ENCODE measurements around the gene RRP8. TPM values are rescaled to one million over a fixed set of nuclear protein-coding genes. Genes with fewer than 3 reads are reported as not detected.
A peak's percentile ranks its signal among the peaks of the same experiment; 100 is the strongest.

Gene RRP8
- polyA plus RNA-seq, 4 donors, result 15.9 to 28.4 (median 21.2) TPM

- peaks cover 9 to 61% (median 14%) of the 10 kb centered on the region in 3 donors for H3K36me3 ChIP-seq (ENCODE audit: control insufficient read depth in 3 of 3, insufficient read depth in 2 of 3, low read depth in 1 of 3, low read length in 3 of 3)
Observed at GRCh38 chr11:6611092-6611962, 7.9 kb upstream of the RRP8 start.

GRCh38 chr11:6610591-6610990 lies 7.2 kb upstream of the RRP8 start:
- 86 to 88% (median 87%) methylated on average over 6 of the region's 6 CpGs for WGBS, 3 donors
- H3K4me1 ChIP-seq (ENCODE audit: control insufficient read depth in 3 of 3, insufficient read depth in 2 of 3, low read depth in 1 of 3, low read length in 2 of 3), result peaks cover 6 to 42% (median 8%) of the 10 kb centered on the region in 3 donors
- H3K4me3 ChIP-seq (ENCODE audit: low read depth in 1 of 3, low read length in 3 of 3), result peak overlapping the region in 1 of 3 donors; percentile 98
- FAIRE-seq (no peak), DNase-seq (no peak)
- H3K9me3 ChIP-seq (ENCODE audit: control insufficient read depth in 2 of 2, insufficient read depth in 1 of 2, low read depth in 1 of 2, low read length in 1 of 2), result no peaks in the 10 kb centered on the region
- H3K36me3 ChIP-seq (ENCODE audit: control insufficient read depth in 3 of 3, insufficient read depth in 2 of 3, low read depth in 1 of 3, low read length in 3 of 3), result peaks cover 9 to 54% (median 14%) of the 10 kb centered on the region in 3 donors
- H3K27me3 ChIP-seq (ENCODE audit: control insufficient read depth in 3 of 3, insufficient read depth in 3 of 3, low read length in 3 of 3), result no peaks in the 10 kb centered on the region
- peak overlapping the region in 1 of 3 donors; percentile 96 for H3K27ac ChIP-seq (ENCODE audit: low read depth in 1 of 3, low read length in 2 of 3)

More at GRCh38 chr11:6611092-6611962, 7.9 kb upstream of the RRP8 start:
- H3K27me3 ChIP-seq (ENCODE audit: control insufficient read depth in 3 of 3, insufficient read depth in 3 of 3, low read length in 3 of 3), result no peaks in the 10 kb centered on the region
- H3K4me3 ChIP-seq (ENCODE audit: low read depth in 1 of 3, low read length in 3 of 3), result peak overlapping the region; percentile 79 to 98 (median 79)
- peak overlapping the region; percentile 83 to 96 (median 92) for H3K27ac ChIP-seq (ENCODE audit: low read depth in 1 of 3, low read length in 2 of 3)
- 10 to 13% (median 11%) methylated on average over 36 to 39 of the region's 39 CpGs for WGBS, 3 donors
- no peaks in the 10 kb centered on the region for H3K9me3 ChIP-seq (ENCODE audit: control insufficient read depth in 2 of 2, insufficient read depth in 1 of 2, low read depth in 1 of 2, low read length in 1 of 2)
- peaks cover 4 to 35% (median 7%) of the 10 kb centered on the region in 3 donors for H3K4me1 ChIP-seq (ENCODE audit: control insufficient read depth in 3 of 3, insufficient read depth in 2 of 3, low read depth in 1 of 3, low read length in 2 of 3)
- DNase-seq, result peak in 1 of 2 donors; percentile 19
- FAIRE-seq, result no peak

GRCh38 chr11:6609502-6610015 lies 6.1 kb upstream of the RRP8 start:
- H3K9me3 ChIP-seq (ENCODE audit: control insufficient read depth in 2 of 2, insufficient read depth in 1 of 2, low read depth in 1 of 2, low read length in 1 of 2), result no peaks in the 10 kb centered on the region
- H3K27me3 ChIP-seq (ENCODE audit: control insufficient read depth in 3 of 3, insufficient read depth in 3 of 3, low read length in 3 of 3), result no peaks in the 10 kb centered on the region
- H3K4me3 ChIP-seq (ENCODE audit: low read depth in 1 of 3, low read length in 3 of 3), result no peak overlapping the region
- peaks cover 7 to 51% (median 8%) of the 10 kb centered on the region in 3 donors for H3K4me1 ChIP-seq (ENCODE audit: control insufficient read depth in 3 of 3, insufficient read depth in 2 of 3, low read depth in 1 of 3, low read length in 2 of 3)
- WGBS, 3 donors, result 76 to 89% (median 87%) methylated on average over 8 of the region's 8 CpGs
- FAIRE-seq (no peak), DNase-seq (no peak)
- peaks cover 9 to 44% (median 14%) of the 10 kb centered on the region in 3 donors for H3K36me3 ChIP-seq (ENCODE audit: control insufficient read depth in 3 of 3, insufficient read depth in 2 of 3, low read depth in 1 of 3, low read length in 3 of 3)
- H3K27ac ChIP-seq (ENCODE audit: low read depth in 1 of 3, low read length in 2 of 3), result peak overlapping the region in 1 of 3 donors; percentile 67

- Histone ChIP-seq H3K27me3 (ENCODE audit: control insufficient read depth in 3 of 3, insufficient read depth in 3 of 3, low read length in 3 of 3) (no peaks in the 10 kb centered on the region), H3K27ac (ENCODE audit: low read depth in 1 of 3, low read length in 2 of 3) (peak overlapping the region in 1 of 3 donors; percentile 67), H3K36me3 (ENCODE audit: control insufficient read depth in 3 of 3, insufficient read depth in 2 of 3, low read depth in 1 of 3, low read length in 3 of 3) (peaks cover 9 to 39% (median 14%) of the 10 kb centered on the region in 3 donors), H3K9me3 (ENCODE audit: control insufficient read depth in 2 of 2, insufficient read depth in 1 of 2, low read depth in 1 of 2, low read length in 1 of 2) (no peaks in the 10 kb centered on the region), H3K4me1 (ENCODE audit: control insufficient read depth in 3 of 3, insufficient read depth in 2 of 3, low read depth in 1 of 3, low read length in 2 of 3) (peaks cover 7 to 51% (median 8%) of the 10 kb centered on the region in 3 donors), H3K4me3 (ENCODE audit: low read depth in 1 of 3, low read length in 3 of 3) (no peak overlapping the region)
- 87 to 89% (median 89%) methylated on average over 14 of the region's 14 CpGs for WGBS, 3 donors
- no peak for FAIRE-seq
- DNase-seq, result no peak
Observed at GRCh38 chr11:6608726-6609501, 5.5 kb upstream of the RRP8 start.

- Histone ChIP-seq H3K27me3 (ENCODE audit: control insufficient read depth in 3 of 3, insufficient read depth in 3 of 3, low read length in 3 of 3) (no peaks in the 10 kb centered on the region), H3K27ac (ENCODE audit: low read depth in 1 of 3, low read length in 2 of 3) (peak overlapping the region in 2 of 3 donors; percentile 67 to 92), H3K9me3 (ENCODE audit: control insufficient read depth in 2 of 2, insufficient read depth in 1 of 2, low read depth in 1 of 2, low read length in 1 of 2) (no peaks in the 10 kb centered on the region), H3K36me3 (ENCODE audit: control insufficient read depth in 3 of 3, insufficient read depth in 2 of 3, low read depth in 1 of 3, low read length in 3 of 3) (peaks cover 9 to 39% (median 14%) of the 10 kb centered on the region in 3 donors), H3K4me1 (ENCODE audit: control insufficient read depth in 3 of 3, insufficient read depth in 2 of 3, low read depth in 1 of 3, low read length in 2 of 3) (peaks cover 7 to 47% (median 8%) of the 10 kb centered on the region in 3 donors), H3K4me3 (ENCODE audit: low read depth in 1 of 3, low read length in 3 of 3) (no peak overlapping the region)
- FAIRE-seq (no peak), DNase-seq (no peak)
- WGBS, 3 donors, result 91 to 93% (median 91%) methylated on average over 9 of the region's 9 CpGs
Observed at GRCh38 chr11:6608011-6608410, 4.6 kb upstream of the RRP8 start.

GRCh38 chr11:6607190-6607795 lies 3.9 kb upstream of the RRP8 start:
- DNase-seq, result no peak
- FAIRE-seq, result no peak
- Histone ChIP-seq H3K9me3 (ENCODE audit: control insufficient read depth in 2 of 2, insufficient read depth in 1 of 2, low read depth in 1 of 2, low read length in 1 of 2) (no peaks in the 10 kb centered on the region), H3K4me3 (ENCODE audit: low read depth in 1 of 3, low read length in 3 of 3) (no peak overlapping the region), H3K36me3 (ENCODE audit: control insufficient read depth in 3 of 3, insufficient read depth in 2 of 3, low read depth in 1 of 3, low read length in 3 of 3) (peaks cover 9 to 39% (median 14%) of the 10 kb centered on the region in 3 donors), H3K27me3 (ENCODE audit: control insufficient read depth in 3 of 3, insufficient read depth in 3 of 3, low read length in 3 of 3) (no peaks in the 10 kb centered on the region), H3K27ac (ENCODE audit: low read depth in 1 of 3, low read length in 2 of 3) (peak overlapping the region in 2 of 3 donors; percentile 89 to 92), H3K4me1 (ENCODE audit: control insufficient read depth in 3 of 3, insufficient read depth in 2 of 3, low read depth in 1 of 3, low read length in 2 of 3) (peaks cover 11 to 47% (median 12%) of the 10 kb centered on the region in 3 donors)

GRCh38 chr11:6606471-6607189 lies 3.2 kb upstream of the RRP8 start:
- Histone ChIP-seq H3K4me3 (ENCODE audit: low read depth in 1 of 3, low read length in 3 of 3) (peak overlapping the region in 1 of 3 donors; percentile 14), H3K36me3 (ENCODE audit: control insufficient read depth in 3 of 3, insufficient read depth in 2 of 3, low read depth in 1 of 3, low read length in 3 of 3) (peaks cover 9 to 39% (median 14%) of the 10 kb centered on the region in 3 donors), H3K27me3 (ENCODE audit: control insufficient read depth in 3 of 3, insufficient read depth in 3 of 3, low read length in 3 of 3) (no peaks in the 10 kb centered on the region), H3K4me1 (ENCODE audit: control insufficient read depth in 3 of 3, insufficient read depth in 2 of 3, low read depth in 1 of 3, low read length in 2 of 3) (peaks cover 13 to 54% (median 17%) of the 10 kb centered on the region in 3 donors), H3K9me3 (ENCODE audit: control insufficient read depth in 2 of 2, insufficient read depth in 1 of 2, low read depth in 1 of 2, low read length in 1 of 2) (no peaks in the 10 kb centered on the region), H3K27ac (ENCODE audit: low read depth in 1 of 3, low read length in 2 of 3) (peak overlapping the region; percentile 65 to 92 (median 89))
- no peak for FAIRE-seq
- DNase-seq, result peak; percentile 65 to 93
- WGBS, 3 donors, result 4 to 10% (median 10%) methylated on average over 11 of the region's 11 CpGs
